ENCODE measurements around the gene COA8.

Gene COA8

GRCh38 chr14:103563226-103563620 is 463 bp downstream of the COA8 start:
- in situ Hi-C loops (cut with HindIII; ENCODE audit: low pct_unique_long_range_greater_than_20kb, low sequenced_read_pairs) = no loop called here
- TF ChIP-seq JUND (IDR thresholded peaks at IDR 0.05; ENCODE audit: low read depth) = no peak
- no peak for DNase-seq (ENCODE audit: low read depth in 1 of 2, low spot score in 1 of 2)

DNA sequence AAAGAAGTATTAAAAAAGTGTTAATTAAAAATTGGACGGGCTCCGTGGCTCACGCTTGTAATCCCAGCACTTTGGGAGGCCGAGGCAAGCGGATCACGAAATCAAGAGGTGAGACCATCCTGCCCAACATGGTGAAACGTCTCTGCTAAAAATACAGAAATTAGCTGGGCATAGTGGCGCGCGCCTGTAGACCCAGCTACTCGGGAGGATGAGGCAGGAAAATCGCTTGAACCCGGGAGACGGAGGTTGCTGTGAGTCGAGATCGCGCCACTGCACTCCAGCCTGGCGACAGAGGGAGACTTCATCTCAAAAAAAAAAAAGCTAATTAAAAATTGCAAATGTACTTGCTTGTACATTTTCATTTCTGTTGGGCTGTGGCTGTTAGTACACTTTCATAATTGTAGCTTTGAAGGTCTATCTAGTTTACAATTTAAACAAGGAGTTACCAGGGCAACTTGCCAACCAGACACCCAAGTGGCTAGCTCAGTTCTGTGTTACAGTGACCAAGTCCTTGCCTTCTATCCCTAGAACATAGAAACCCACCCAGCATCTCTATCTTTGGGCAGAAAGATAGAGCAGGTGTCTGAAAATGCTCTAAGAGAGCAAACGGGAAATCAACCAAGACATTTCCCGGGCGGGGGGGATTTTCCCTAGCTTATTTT is 1.2 kb downstream of the COA8 start:
- in situ Hi-C loops (cut with HindIII; ENCODE audit: low pct_unique_long_range_greater_than_20kb, low sequenced_read_pairs) = no loop called here
- no peak for TF ChIP-seq JUND (IDR thresholded peaks at IDR 0.05; ENCODE audit: low read depth)
- no peak for DNase-seq (ENCODE audit: low read depth in 1 of 2, low spot score in 1 of 2)

GRCh38 chr14:103568952-103569351 is 6.2 kb downstream of the COA8 start:
- DNase-seq (ENCODE audit: low read depth in 1 of 2, low spot score in 1 of 2) = no peak
- in situ Hi-C loops (cut with HindIII; ENCODE audit: low pct_unique_long_range_greater_than_20kb, low sequenced_read_pairs) = no loop called here
- no peak for TF ChIP-seq JUND (IDR thresholded peaks at IDR 0.05; ENCODE audit: low read depth)

DNA sequence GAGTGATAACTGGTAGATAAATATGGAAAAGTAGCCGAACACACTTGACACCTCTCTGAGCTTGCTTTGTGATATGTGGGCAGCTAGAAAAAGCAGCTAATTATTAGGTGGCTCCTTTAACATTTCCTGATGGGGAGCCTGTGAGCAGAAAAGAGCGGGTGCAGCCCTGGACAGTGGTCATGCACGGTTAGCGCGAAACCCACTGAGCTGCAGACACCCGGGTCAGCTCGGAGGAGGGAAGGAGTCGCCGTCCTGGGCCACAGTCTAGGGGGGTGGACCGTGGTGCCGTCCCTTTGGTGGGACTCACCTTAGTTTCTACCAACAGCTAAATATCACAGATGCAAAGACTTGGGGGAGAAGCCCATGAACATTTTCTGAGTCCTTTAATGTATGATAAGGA is 6.6 kb downstream of the COA8 start:
- in situ Hi-C loops (cut with HindIII; ENCODE audit: low pct_unique_long_range_greater_than_20kb, low sequenced_read_pairs) = no loop called here
- TF ChIP-seq JUND (IDR thresholded peaks at IDR 0.05; ENCODE audit: low read depth) = no peak
- no peak for DNase-seq (ENCODE audit: low read depth in 1 of 2, low spot score in 1 of 2)

DNA sequence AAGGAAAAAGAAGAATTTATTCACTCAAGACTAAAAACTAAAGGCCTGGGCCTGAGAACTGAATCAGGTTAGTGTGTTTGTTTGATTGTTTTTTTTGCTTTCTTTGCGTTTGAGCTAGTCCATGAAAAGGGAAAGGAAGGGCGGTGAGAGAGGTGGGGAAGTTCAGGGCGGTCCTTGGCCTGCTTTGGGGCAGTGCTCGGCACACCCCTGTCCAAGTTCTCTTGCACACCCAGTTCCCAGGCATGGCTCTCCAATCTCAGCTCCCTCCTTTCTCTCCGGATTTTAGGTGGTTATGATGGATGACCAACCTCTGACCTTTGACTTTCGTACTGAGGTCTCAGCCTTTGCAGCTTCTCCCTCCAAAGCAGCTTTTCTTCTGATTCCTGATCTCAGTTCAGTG is 11.3 kb downstream of the COA8 start:
- in situ Hi-C loops (cut with HindIII; ENCODE audit: low pct_unique_long_range_greater_than_20kb, low sequenced_read_pairs) = no loop called here
- no peak for DNase-seq (ENCODE audit: low read depth in 1 of 2, low spot score in 1 of 2)

DNA sequence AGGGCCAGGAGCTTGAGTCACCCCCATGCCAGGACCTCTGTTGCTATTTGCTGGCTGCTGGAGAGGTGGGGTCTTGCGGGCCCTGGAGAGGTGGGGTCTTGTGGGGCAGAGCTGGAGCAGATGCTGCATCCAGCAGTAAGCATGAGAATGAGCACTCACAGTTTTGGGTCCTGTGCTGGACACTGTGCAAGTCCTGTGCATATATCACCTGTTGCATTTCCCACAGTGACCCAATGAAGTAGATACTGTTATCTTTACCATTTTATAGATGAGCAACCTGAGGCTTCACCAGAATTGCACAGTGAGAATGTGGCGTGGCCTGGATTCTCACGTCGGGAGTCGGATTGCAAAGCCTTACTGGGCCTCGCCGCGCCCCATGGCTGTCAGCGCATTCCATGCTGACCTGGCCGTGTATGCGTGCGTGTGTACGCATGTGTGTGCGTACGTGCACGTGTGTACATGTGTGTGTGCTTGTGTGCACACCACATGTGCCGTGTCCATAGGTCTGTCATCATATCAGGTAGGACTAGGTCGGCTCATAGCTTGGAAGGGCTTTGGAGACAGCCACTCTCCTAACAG is 12.0 kb downstream of the COA8 start:
- TF ChIP-seq JUND (IDR thresholded peaks at IDR 0.05; ENCODE audit: low read depth) = no peak
- no peak for DNase-seq (ENCODE audit: low read depth in 1 of 2, low spot score in 1 of 2)
- in situ Hi-C loops (cut with HindIII; ENCODE audit: low pct_unique_long_range_greater_than_20kb, low sequenced_read_pairs) = no loop called here

More for the DNA sequence above, 11.3 kb downstream of the COA8 start:
- TF ChIP-seq JUND (IDR thresholded peaks at IDR 0.05; ENCODE audit: low read depth) = no peak

- no peak for DNase-seq (ENCODE audit: low read depth in 1 of 2, low spot score in 1 of 2)
- in situ Hi-C loops (cut with HindIII; ENCODE audit: low pct_unique_long_range_greater_than_20kb, low sequenced_read_pairs) = no loop called here
These were observed 13.7 kb downstream of the COA8 start for GRCh38 chr14:103576371-103577024.

DNA sequence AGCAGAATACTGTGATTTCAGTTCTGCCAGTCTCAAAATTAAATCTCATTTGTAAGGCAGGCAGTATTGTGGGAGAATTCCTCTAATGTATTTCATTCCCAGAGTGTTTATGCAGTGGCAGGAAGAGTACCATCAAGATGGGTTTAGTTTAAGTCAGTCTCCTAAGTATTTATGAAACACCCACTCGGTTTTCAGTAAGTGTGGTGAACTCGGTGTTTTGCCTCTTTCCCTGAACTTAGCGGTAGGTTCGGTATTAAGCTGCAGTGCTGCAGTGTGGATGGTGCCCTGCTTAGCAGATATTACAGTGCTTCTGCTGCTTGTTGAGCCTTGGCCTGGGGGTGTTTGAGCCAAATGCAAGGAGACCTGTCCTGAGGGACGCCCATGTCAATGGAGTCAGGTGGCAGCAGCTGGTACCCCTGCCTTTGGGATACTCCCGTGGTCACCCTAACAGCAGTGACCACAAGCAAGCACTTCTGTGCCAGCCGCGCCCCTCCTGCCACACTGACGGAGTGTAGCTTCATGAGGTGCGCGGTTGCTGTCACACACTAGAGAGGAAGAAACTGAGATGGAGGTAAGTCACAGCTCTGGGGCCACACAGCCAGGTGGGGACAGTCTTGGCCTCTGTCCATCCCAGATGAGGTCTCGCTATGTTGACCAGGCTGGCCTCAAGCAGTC is 15.8 kb downstream of the COA8 start:
- DNase-seq (ENCODE audit: low read depth in 1 of 2, low spot score in 1 of 2) = no peak
- in situ Hi-C loops (cut with HindIII; ENCODE audit: low pct_unique_long_range_greater_than_20kb, low sequenced_read_pairs) = no loop called here
- no peak for TF ChIP-seq JUND (IDR thresholded peaks at IDR 0.05; ENCODE audit: low read depth)

More at GRCh38 chr14:103576371-103577024, 13.7 kb downstream of the COA8 start:
- no peak for TF ChIP-seq JUND (IDR thresholded peaks at IDR 0.05; ENCODE audit: low read depth)

GRCh38 chr14:103581206-103581605 is 18.4 kb downstream of the COA8 start:
- in situ Hi-C loops (cut with HindIII; ENCODE audit: low pct_unique_long_range_greater_than_20kb, low sequenced_read_pairs) = no loop called here
- DNase-seq (ENCODE audit: low read depth in 1 of 2, low spot score in 1 of 2) = no peak
- TF ChIP-seq JUND (IDR thresholded peaks at IDR 0.05; ENCODE audit: low read depth) = no peak

GRCh38 chr14:103581954-103582703 is 19.4 kb downstream of the COA8 start:
- DNase-seq (ENCODE audit: low read depth in 1 of 2, low spot score in 1 of 2) = no peak
- TF ChIP-seq JUND (IDR thresholded peaks at IDR 0.05; ENCODE audit: low read depth) = no peak
- in situ Hi-C loops (cut with HindIII; ENCODE audit: low pct_unique_long_range_greater_than_20kb, low sequenced_read_pairs) = no loop called here

DNA sequence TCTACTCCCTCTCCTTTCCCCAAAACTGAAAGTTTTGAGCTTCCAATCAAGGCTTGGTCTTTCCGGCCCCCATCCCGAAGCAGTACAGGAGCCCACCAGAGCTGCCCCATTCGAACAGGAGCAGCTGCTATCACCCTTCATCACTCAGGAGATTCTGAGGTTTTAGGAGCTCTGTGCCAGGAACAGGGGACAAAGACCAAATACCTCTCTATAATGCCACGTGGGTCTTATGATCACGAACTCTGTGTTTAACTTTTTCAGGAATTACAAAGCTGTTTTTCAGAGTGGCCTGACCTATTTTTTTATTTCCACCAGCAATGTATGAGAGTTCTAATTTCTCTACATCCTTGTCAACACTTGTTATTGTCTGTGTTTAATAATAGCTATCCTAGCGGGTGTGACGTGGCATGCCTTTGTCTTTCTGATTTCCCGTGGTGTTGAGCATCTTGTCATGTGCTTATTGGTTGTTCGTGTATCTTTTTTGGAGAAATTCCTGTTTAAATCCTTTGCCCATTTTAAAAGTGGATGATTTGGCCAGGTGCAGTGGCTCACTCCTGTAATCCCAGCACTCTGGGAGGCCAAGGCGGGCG is 21.7 kb downstream of the COA8 start:
- no peak for DNase-seq (ENCODE audit: low read depth in 1 of 2, low spot score in 1 of 2)
- no peak for TF ChIP-seq JUND (IDR thresholded peaks at IDR 0.05; ENCODE audit: low read depth)
- in situ Hi-C loops (cut with HindIII; ENCODE audit: low pct_unique_long_range_greater_than_20kb, low sequenced_read_pairs) = no loop called here

DNA sequence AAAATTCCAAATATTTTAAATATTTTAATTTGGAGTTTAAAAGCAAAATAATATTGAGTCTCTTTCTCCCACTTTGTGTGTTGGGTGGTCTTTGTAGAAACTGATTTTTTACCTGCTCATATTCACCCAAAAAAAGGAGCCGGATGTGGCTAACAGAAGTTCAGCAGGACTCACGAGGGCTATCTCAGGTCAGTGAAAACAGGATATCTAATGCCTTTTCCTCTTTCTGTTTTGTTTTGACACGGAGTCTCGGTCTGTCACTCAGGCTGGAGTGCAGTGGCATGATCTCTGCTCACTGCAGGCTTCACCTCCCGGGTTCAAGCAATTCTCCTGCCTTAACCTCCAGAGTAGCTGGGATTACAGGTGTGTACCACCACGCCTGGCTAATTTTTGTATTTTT is 30.8 kb downstream of the COA8 start:
- no peak for DNase-seq (ENCODE audit: low read depth in 1 of 2, low spot score in 1 of 2)
- in situ Hi-C loops (cut with HindIII; ENCODE audit: low pct_unique_long_range_greater_than_20kb, low sequenced_read_pairs) = no loop called here
- TF ChIP-seq JUND (IDR thresholded peaks at IDR 0.05; ENCODE audit: low read depth) = no peak
